ENCODE measurements around the gene ALAD. TPM values are rescaled to one million over a fixed set of nuclear protein-coding genes. Genes with fewer than 3 reads are reported as not detected.

The ALAD gene
- total and polyA plus RNA-seq, 9 of the 15 experiments (the other 6 are each of a cell fraction or from before 2014, with no cell fraction given): 1.3 to 12.7 (median 6.8) TPM

DNA sequence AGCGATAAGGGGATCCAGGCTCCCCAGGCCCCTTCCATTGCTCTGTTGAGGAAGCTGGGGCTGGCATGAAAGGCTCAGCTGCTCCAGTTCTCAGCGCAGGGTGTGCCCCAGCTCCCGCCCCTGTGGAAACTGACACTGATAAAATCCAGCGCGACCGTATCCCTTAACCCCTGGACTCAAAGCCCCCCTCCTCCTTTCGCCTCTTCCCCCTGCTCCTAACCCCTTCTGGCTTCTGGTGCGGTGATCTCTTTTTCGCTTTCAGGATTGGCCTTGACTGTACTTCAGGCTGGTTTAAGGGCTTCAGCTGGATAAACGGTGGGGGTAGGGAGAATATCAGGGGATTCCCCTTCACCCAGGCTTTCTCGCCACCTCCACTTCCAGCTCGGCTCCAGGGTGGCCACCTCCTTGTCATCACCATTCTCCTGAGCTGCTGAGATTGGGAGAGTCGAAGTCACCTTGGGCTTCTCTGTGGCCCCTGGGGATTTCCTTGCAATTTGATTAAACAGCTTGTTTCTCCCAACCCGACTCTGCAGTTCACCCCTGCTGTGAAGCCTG lies 50.9 kb downstream of the ALAD start (continued):
- TF ChIP-seq, protein P1, sequence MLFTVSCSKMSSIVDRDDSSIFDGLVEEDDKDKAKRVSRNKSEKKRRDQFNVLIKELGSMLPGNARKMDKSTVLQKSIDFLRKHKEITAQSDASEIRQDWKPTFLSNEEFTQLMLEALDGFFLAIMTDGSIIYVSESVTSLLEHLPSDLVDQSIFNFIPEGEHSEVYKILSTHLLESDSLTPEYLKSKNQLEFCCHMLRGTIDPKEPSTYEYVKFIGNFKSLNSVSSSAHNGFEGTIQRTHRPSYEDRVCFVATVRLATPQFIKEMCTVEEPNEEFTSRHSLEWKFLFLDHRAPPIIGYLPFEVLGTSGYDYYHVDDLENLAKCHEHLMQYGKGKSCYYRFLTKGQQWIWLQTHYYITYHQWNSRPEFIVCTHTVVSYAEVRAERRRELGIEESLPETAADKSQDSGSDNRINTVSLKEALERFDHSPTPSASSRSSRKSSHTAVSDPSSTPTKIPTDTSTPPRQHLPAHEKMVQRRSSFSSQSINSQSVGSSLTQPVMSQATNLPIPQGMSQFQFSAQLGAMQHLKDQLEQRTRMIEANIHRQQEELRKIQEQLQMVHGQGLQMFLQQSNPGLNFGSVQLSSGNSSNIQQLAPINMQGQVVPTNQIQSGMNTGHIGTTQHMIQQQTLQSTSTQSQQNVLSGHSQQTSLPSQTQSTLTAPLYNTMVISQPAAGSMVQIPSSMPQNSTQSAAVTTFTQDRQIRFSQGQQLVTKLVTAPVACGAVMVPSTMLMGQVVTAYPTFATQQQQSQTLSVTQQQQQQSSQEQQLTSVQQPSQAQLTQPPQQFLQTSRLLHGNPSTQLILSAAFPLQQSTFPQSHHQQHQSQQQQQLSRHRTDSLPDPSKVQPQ (CRISPR knock-in tag; IDR thresholded peaks at IDR 0.05; ENCODE audit: borderline replicate concordance): no peak
- TF ChIP-seq, protein P2, sequence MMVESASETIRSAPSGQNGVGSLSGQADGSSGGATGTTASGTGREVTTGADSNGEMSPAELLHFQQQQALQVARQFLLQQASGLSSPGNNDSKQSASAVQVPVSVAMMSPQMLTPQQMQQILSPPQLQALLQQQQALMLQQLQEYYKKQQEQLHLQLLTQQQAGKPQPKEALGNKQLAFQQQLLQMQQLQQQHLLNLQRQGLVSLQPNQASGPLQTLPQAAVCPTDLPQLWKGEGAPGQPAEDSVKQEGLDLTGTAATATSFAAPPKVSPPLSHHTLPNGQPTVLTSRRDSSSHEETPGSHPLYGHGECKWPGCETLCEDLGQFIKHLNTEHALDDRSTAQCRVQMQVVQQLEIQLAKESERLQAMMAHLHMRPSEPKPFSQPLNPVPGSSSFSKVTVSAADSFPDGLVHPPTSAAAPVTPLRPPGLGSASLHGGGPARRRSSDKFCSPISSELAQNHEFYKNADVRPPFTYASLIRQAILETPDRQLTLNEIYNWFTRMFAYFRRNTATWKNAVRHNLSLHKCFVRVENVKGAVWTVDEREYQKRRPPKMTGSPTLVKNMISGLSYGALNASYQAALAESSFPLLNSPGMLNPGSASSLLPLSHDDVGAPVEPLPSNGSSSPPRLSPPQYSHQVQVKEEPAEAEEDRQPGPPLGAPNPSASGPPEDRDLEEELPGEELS (CRISPR knock-in tag; IDR thresholded peaks at IDR 0.05; ENCODE audit: borderline replicate concordance): no peak
- TF ChIP-seq, protein P3, sequence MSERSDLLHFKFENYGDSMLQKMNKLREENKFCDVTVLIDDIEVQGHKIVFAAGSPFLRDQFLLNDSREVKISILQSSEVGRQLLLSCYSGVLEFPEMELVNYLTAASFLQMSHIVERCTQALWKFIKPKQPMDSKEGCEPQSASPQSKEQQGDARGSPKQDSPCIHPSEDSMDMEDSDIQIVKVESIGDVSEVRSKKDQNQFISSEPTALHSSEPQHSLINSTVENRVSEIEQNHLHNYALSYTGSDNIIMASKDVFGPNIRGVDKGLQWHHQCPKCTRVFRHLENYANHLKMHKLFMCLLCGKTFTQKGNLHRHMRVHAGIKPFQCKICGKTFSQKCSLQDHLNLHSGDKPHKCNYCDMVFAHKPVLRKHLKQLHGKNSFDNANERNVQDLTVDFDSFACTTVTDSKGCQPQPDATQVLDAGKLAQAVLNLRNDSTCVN (CRISPR knock-in tag; IDR thresholded peaks at IDR 0.05): no peak
- TF ChIP-seq ZNF175 (CRISPR knock-in tag; IDR thresholded peaks at IDR 0.05; ENCODE audit: low read depth) (no peak), ZBTB17 (CRISPR knock-in tag; IDR thresholded peaks at IDR 0.05) (no peak), ZNF76 (CRISPR knock-in tag; IDR thresholded peaks at IDR 0.05; ENCODE audit: borderline replicate concordance) (no peak), GATAD2A (IDR thresholded peaks at IDR 0.05) (no peak), ZNF124 (CRISPR knock-in tag; IDR thresholded peaks at IDR 0.05) (no peak)
- TF ChIP-seq, protein P4, sequence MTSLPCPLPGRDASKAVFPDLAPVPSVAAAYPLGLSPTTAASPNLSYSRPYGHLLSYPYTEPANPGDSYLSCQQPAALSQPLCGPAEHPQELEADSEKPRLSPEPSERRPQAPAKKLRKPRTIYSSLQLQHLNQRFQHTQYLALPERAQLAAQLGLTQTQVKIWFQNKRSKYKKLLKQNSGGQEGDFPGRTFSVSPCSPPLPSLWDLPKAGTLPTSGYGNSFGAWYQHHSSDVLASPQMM (CRISPR knock-in tag; IDR thresholded peaks at IDR 0.05): no peak
